ENCODE measurements around the gene SEMA5A. TPM values are rescaled to one million over a fixed set of nuclear protein-coding genes. Genes with fewer than 3 reads are reported as not detected.

SEMA5A gene
- total and polyA plus RNA-seq, 2 of the 8 experiments (the other 6 are each of a cell fraction or from before 2014, with no cell fraction given), result 5.3 to 8.9 TPM

DNA sequence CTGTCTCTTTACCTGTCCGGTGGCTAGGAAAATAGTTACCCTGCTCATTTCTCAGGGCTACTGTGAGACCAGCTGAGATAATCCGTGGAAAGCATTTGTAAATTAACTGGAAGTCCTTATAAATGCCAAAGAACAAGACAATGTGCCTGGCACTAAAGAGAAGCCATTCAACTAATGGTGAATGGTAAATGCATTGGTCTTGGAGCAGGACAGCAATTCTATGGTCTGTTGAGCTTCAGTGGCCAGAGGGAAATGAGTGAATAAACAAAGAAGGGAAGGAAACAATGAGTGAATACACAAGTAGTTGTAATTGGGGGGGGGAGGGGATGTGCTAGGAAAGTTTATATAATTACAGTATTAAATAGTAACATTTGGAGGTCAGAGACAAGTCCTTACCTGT, 353.6 kb downstream of the SEMA5A start (continued):
- TF ChIP-seq, protein P1, sequence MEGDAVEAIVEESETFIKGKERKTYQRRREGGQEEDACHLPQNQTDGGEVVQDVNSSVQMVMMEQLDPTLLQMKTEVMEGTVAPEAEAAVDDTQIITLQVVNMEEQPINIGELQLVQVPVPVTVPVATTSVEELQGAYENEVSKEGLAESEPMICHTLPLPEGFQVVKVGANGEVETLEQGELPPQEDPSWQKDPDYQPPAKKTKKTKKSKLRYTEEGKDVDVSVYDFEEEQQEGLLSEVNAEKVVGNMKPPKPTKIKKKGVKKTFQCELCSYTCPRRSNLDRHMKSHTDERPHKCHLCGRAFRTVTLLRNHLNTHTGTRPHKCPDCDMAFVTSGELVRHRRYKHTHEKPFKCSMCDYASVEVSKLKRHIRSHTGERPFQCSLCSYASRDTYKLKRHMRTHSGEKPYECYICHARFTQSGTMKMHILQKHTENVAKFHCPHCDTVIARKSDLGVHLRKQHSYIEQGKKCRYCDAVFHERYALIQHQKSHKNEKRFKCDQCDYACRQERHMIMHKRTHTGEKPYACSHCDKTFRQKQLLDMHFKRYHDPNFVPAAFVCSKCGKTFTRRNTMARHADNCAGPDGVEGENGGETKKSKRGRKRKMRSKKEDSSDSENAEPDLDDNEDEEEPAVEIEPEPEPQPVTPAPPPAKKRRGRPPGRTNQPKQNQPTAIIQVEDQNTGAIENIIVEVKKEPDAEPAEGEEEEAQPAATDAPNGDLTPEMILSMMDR (IDR thresholded peaks at IDR 0.05; ENCODE audit: control extremely low read depth in 1 of 3, insufficient read depth in 1 of 3, low read depth in 1 of 3, low read length in 3 of 3), result no peak
- TF ChIP-seq CBX8 (IDR thresholded peaks at IDR 0.05; ENCODE audit: borderline replicate concordance, low read depth, low read length) (no peak), CREB1 (IDR thresholded peaks at IDR 0.05) (no peak)
- TF ChIP-seq, protein P2, sequence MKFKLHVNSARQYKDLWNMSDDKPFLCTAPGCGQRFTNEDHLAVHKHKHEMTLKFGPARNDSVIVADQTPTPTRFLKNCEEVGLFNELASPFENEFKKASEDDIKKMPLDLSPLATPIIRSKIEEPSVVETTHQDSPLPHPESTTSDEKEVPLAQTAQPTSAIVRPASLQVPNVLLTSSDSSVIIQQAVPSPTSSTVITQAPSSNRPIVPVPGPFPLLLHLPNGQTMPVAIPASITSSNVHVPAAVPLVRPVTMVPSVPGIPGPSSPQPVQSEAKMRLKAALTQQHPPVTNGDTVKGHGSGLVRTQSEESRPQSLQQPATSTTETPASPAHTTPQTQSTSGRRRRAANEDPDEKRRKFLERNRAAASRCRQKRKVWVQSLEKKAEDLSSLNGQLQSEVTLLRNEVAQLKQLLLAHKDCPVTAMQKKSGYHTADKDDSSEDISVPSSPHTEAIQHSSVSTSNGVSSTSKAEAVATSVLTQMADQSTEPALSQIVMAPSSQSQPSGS (IDR thresholded peaks at IDR 0.05; ENCODE audit: low read length), result no peak

Measured in H1 (cell line).